HG03097 (cell line): ENCODE data around the gene HDLBP.
"Not testable (repeated sequence)": the region's sequence is repeated elsewhere in the genome, so short reads cannot be mapped to it uniquely, and the experiment has no call there.

Experiments used
- ATAC-seq: cut with Tn5 transposase; IDR thresholded peaks from one replicate; pipeline ENCODE4 v1.9.1; 2021; ENCODE audit not compliant: unreplicated experiment, low FRiP score

HDLBP gene

DNA sequence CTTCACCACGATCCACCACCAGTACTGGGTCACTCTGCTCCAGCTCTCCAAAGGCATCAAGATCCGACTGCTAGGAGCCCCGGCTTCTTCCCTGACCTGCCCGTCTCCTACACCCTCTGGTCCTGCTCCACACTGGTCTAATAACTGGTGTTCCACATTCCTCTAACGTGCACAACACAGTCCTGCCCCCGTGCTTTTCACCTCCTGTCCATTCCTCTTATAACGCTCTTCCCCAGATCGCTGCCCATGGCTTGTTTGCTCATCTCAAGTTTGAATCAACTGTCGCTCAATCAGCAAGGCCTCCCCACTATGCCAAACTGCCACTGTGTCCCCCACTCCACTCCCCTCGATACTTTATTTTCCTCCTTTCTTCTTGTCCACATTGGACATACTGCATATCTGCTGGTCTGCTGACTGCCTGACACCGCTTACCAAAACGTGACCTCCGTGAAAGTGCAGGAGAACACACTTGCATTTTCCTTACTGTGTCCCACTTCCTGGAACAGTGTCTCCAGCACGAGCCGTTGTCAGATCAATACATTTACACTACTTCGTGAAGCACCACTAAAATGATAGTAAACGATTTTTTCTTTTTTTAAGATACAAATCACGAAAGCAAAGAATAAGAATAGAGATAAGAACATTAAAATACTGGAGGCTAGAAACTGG lies 6.5 kb downstream of the HDLBP start:
- ATAC-seq: no peak

DNA sequence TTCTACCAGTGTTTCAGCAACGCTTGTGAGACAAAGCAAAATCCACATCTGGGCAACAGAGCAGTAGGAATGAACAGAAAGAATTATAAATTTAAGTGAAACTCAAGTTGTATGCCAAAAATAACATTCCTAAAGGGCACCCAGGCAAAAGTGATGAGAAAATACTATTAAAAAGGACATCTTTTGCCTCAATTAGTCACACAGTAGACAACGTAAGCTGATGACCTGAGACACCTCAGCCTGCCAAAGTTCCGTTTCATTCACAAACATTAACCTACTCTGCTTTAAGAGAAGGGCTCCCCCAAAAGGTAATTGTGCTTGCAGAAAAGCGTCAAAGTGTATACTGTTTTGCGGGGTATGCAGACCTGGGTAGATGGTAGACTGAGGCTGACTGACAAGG lies 7.2 kb downstream of the HDLBP start:
- no peak for ATAC-seq

DNA sequence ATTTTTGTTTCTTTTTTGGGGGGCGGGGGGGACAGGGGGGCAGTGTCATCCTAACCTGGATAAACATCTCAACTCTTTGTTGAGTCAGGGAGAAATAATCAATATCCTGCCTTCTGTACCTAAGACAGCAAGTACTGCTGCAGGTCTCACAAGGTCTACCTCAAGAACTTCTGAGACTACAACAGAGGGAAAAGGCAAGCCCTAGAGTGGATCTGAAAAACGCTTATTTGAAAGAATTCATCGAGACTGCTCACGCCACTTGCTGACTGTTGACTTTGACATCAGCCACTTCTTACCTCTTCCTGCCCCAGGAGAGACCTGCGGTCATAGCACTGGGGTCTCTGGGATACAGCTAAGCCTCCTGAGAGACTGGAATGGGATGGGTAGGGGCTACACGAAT lies 8.4 kb downstream of the HDLBP start:
- no peak for ATAC-seq

DNA sequence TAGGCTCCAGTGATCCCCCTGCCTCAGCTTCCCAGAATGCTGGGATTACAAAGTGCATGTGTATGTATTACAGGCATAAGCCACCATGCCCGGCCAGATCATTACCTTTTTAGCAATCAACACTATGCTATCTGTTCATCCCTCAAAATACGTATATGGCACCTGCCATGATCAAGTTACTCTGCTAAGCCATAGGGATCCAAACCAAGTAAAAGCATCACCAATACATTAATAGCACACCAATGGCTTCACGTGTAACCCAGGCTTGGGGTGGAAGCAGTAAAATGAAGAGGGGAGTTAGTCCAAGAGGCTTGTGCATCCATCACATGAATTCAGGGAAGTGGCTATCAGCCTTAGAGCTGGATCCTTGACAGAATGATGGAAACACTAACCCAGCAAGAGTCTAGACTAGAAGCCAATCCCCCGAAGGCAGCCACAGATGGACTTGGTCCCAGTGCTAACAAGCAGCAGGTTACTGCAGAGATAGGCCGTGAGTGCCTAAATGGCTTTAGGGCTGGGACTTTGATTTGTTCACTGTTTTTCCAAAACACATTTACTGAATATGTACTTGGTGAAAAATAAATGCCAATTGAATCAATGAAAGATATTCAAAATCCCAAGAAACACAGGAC lies 11.3 kb downstream of the HDLBP start:
- ATAC-seq: no peak

DNA sequence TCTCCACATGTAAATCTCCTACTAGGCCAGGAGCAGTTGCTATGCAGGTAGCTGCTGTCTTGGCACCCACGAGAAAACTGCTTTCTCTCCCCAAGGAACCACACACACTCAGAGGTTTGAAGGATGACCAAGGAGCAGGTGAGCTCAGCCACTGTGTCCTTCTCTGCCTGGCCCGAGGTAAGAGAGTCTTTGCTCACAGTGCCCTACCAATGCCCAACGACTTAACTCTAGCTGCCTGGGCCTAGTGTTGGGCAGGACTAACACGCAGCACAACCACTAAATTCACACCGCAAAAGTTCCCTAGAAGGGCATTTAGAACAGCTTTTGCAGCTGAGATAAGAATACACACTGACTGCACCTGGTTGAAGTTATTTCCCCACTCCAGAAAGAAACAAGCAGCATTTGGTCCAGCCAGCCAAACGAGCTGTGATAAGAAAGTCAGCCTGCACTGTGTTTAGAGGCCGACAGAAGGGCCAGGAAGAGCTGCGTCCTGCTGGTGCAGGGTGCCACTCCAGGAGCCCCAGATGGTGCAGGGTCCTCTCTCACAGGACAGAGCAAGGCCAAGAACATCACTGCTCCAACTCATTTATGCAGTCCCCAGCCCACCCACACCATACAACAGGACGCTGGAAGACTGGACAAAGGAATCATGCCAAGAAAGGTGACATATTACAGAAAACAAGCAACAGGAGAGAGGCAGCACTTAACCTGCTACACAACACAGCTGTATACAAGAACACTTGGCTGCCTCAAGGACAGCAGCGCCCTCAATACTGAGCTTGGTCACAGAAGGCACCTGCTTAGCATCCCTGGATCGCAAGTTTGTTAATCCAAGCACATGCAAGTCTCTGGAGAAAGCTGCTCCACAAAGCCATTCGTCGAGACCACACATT lies 12.5 kb downstream of the HDLBP start:
- ATAC-seq: no peak

DNA sequence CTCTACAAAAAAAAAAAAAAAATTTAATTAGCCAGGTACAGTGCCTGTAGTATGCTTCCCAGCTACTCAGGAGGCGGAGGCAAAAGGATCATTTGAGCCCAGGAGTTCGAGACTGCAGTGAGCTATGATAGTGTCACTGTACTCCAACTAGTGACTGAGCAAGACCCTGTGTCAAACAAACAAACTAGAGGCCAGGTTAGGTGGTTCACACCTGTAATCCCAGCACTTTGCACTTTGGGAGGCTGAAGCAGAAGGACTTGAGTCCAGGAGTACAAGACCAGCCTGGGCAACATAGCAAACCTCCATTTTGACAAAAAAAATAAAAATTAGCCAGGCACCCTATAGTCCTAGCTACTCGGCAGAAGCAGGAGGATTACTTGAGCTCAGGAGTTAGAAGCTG lies 13.4 kb downstream of the HDLBP start:
- ATAC-seq: no peak

DNA sequence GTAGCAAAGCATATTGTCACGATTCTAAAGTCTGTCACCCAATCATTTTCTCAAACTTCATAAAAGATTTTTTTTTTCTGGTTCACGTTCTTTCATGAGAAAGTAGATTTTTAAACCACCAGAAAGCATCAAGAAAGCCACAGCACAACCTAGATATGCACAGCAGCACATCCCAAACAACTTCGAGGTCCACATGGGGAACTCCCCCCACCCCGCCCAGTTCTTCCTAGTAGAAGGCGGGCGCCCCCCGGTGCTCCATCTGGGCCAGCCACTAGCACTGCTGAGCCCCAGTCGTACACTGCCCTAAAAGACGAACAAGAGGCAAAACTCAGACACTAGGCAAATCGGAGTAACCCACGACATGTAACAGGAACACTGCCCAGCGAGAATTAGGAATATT lies 15.5 kb downstream of the HDLBP start:
- no peak for ATAC-seq

DNA sequence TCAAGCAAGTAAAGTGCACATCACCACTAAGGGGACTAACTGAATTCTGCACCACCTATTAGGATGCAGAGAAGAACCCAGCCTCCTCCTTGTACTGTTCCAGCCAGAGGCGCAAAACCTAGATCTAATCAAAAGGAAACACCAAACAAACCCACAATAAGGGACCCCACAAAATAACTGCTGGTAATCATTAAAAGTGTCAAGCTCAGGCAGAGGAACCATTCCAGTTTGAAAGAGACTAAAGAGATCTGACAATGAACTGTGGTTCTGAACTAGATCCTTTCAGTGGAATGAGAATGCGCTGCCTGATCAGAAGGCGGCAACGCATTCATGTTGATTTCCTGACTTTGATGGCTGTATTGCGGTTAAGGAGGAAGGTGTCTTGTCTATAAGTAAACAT lies 16.8 kb downstream of the HDLBP start:
- ATAC-seq: no peak

DNA sequence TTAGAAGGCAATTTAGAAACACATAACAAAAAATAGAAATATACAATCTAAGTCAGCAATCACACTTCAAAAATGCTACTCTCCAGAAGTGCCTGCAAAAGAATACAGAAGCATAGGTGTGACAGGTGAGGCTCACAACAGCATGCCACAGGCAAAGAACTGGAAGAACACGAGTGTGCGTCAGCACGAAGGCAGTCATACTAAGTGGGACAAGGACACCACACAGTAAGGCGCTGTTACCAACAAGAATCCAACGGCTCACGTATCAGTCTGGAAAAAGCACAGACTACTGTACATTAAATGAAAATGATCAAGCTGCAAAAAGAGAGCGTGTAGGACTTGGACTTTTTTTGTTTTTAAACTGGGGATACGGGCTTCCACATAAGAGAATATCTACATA lies 18.7 kb downstream of the HDLBP start:
- no peak for ATAC-seq

DNA sequence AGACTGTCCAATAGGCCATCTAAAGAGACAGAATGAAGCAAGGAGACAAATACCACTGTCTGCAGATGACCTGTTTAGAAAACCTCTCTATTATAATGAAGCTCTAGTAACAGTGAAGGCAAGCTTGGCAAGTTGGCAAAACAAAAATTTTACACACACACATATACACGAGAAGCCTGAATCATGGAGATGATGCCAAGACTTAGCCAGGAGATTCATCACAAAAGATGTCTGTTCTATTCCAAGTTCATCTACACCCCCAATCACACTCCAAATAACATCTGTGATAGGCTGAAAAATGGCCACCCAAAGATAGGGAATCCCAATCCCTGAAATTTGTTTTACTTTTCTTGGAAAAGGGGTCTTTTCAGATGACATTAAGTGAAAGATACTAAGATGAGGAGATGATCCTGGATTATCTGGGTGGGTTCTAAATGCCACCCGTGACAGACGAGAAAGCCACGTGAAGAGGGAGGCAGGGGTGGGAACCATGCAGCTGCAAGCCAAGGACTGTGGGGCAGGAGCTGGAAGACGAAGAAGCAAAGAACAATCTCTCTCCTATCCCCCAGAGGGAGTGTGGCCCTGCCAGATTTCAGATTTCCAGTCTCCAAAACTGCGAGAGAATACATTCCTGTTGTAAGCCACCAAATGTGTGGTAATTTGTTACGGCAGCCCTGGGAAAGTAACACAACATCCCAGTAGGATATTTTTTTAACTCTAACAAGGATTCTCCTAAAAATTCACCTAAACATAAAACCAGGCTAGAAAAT lies 20.0 kb downstream of the HDLBP start:
- ATAC-seq: no peak

DNA sequence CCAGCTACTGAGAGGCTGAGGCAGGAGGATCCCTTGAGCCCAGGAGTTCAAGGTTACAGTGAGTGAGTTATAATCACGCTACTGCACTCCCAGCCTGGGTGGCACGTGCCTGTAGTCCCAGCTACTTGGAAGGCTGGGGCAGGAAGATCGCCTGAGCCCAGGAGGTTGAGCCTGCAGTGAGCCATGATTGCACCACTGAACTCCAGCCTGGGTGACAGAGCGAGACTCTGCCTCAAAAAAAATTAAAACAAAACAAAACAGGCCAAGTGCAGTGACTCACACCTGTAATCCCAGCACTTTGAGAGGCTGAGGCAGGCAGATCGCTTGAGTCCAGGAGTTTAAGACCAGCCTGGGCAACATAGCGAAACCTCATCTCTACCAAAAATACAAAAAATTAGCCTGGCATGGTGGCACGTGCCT lies 22.1 kb downstream of the HDLBP start:
- not testable (repeated sequence) for ATAC-seq

DNA sequence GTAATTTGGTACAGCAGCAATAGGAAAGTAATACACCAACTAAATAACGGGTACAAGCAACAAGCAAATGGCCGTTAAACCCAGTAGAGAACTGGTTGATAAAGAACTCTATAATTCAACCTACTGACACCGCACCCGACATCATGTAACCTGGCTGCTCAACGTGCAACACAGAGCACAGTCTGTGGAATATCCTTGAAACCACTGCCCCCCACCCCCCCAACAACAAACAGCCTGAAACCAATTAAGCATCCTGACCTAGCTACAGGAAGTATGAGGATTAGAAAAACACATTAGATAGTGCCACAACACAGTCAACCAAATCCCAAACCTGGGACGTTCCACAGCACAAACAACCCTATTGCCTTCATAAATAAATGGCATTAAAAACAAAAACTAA lies 23.5 kb downstream of the HDLBP start:
- no peak for ATAC-seq

DNA sequence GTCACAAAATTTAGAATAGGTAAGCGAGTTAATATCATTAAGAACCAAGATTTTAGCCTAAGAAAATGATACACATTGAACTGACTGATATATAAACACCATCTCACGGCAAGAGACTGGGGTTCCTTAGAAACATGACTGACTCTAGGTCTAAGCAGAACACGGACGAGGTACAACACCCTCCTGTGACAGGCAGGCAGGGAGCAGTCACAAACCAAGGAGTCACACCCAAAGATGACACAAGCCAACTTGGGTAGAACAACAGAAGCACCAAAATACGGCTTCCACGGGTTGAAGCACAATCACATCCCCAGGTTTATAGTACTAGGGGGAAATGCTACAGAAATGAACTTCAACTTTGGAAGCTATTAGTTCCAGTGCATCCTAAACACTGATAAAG lies 24.3 kb downstream of the HDLBP start:
- no peak for ATAC-seq

DNA sequence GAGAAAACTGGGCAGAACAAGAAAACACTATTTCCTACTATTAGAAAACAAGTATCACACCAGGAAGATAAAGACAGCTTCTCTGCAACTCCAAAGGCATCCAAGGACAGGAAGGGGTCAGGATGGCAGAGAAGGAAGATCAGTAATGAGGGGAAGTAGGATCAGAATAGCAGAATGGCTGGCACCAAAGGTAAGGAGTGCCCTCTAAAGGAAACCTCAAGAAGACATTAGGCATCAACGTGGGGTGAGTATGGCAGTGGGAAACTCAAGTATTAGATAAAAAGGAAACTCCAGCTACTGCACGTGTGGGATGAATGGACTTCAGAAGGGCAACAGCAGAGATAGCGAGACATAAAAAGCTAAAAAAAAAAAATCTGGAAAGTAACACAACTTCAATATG lies 25.9 kb downstream of the HDLBP start:
- no peak for ATAC-seq

DNA sequence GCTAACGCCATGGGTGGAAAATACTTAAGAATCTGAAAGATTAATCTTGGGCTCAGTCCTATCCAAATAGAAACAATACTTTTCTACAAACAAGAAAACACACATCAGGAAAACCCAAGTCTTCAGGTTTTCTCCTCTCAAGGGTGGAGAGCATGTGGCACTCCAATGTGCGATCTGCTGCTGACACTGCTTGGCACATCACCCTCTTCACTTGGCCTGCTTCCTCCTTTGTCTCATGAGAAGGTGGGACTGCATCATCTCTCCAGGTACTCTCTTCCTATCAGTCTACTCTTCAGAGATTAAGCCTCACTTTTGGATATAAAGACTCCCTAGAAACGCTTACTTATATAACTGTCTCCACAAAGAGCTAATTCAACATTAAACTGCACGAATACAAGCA lies 26.4 kb downstream of the HDLBP start:
- ATAC-seq: no peak

DNA sequence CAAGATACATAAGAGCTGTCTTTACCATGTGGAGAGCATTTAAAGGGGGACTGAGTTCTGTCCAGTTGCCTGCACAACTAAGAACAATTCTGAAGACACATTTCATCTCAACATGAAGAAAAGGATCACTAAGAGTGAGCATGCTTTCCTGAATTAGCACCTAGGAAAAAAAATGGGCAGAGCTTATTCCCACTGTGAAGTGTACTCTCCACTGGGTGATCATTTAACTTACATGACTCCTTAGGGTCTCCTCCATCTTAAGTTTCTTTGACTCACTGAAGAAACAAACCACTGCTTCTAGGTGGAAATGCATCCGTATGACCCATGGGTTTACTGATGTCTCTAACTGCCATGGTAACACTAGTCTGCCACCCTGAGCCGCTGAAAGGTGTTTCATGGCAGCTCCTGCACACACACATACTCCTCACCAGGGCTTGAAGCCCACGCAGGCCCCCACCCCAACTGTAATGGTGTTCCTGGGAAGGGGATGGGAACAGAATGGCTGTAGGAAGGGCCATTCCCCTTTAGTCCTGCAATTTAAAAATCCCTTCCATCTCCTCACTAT lies 27.1 kb downstream of the HDLBP start:
- no peak for ATAC-seq

DNA sequence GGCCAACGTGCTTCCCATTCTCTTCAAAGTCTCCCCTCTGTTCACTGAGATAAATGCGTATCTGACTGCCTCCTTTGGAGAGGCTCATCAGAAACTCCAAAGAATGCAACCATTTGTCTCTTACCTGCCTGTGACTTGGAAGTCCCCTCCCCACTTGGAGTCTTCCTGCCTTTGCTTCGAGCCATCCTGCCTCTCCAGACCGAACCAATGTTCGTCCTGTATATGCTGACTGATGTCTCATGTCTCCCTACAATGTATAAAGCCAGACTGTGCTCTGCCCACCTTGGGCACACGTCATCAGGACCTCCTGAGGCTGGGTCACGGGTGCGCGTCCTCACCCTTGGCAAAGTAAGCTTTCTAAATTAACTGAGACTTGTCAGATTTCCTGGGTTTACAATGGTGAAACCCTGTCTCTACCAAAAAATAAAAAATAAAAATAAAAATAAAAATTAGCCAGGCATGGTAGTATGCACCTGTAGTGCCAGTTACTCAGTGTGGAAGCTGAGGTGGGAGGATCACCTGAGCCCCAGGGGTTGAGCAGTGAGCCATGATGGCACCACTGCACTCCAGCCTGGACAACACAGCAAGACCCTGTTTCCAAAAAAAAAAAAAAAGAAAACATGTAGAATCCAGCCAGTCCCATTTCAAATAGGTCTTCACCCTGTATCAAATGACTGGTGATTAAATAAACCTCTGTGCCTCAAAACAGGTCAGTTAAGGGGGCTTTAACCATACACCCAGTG lies 29.0 kb downstream of the HDLBP start:
- ATAC-seq: no peak

DNA sequence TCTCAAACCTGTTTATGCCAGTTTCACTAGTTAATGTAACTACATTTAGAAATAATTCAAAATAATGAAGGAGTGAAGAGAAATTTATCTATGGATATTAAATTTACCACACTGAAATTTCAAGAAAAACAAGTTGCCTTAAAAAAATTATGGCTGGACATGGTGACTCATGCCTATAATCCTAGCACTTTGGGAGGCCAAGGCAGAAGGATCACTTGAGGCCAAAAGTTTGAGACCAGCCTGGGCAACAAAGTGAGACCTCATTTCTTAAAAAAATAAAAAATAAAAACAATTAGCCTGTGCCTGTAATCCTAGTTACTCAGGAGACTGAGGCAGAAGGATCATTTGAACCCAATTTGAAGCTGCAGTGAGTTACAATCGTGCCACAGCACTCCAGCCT lies 29.9 kb downstream of the HDLBP start:
- no peak for ATAC-seq

DNA sequence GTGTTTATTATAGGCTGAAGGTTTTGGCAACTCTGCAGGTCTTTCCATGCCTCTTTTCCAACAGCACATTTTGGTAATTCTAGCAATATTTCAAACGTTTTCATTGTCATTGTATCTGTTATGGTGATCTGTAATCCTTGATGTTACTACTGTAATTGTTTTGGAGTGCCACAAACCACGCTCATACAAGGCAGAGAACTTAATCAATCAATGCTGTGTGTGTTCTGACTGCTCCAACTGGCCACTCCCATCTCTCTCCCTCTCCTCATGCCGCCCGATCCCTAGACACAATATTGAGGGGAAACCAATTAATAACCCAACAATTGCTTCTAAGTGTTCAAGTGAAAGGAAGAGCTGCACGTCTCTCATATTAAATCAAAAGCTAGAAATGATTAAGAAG lies 32.9 kb downstream of the HDLBP start:
- ATAC-seq: no peak

DNA sequence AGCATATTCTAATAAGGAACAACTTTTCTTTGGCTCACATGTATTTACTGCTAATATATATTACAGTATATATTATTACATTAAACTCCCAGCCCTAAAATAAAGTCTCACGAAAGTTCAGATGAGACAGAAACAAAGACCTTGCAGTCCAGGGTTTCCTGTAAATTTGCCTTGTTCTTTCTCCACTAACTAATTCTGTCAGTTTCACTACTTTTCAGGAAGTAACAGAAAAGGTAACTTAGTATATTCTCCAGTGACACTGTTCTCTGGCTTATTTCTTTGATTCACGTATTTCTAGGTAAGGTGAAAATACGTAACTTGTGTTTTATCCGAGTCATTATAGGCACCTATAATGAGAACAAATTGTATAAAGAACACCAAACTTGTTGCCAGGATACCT lies 35.2 kb downstream of the HDLBP start:
- no peak for ATAC-seq
